ENCODE results near the gene BCL2L11.
A peak's percentile ranks its signal among the peaks of the same experiment; 100 is the strongest.

The BCL2L11 gene

GRCh38 chr2:111099402-111099801, 21.3 kb upstream of the BCL2L11 start:
- no peak for DNase-seq (ENCODE audit: low spot score)
- no peak for TF ChIP-seq CTCF (IDR thresholded peaks at IDR 0.05; ENCODE audit: extremely low read depth, missing control alignments)

- no peak for DNase-seq (ENCODE audit: low spot score)
- TF ChIP-seq CTCF (IDR thresholded peaks at IDR 0.05; ENCODE audit: extremely low read depth, missing control alignments) = no peak
Observed at GRCh38 chr2:111100087-111100764, 20.5 kb upstream of the BCL2L11 start.

GRCh38 chr2:111100765-111101162, 19.9 kb upstream of the BCL2L11 start:
- DNase-seq (ENCODE audit: low spot score) = peak; percentile 58
- TF ChIP-seq CTCF (IDR thresholded peaks at IDR 0.05; ENCODE audit: extremely low read depth, missing control alignments) = no peak

- no peak for DNase-seq (ENCODE audit: low spot score)
- no peak for TF ChIP-seq CTCF (IDR thresholded peaks at IDR 0.05; ENCODE audit: extremely low read depth, missing control alignments)
Observed at GRCh38 chr2:111101592-111101991, 19.1 kb upstream of the BCL2L11 start.

- no peak for TF ChIP-seq CTCF (IDR thresholded peaks at IDR 0.05; ENCODE audit: extremely low read depth, missing control alignments)
- DNase-seq (ENCODE audit: low spot score) = no peak
Observed at GRCh38 chr2:111102216-111102615, 18.5 kb upstream of the BCL2L11 start.

GRCh38 chr2:111105926-111106325, 14.8 kb upstream of the BCL2L11 start:
- TF ChIP-seq CTCF (IDR thresholded peaks at IDR 0.05; ENCODE audit: extremely low read depth, missing control alignments) = no peak
- DNase-seq (ENCODE audit: low spot score) = no peak

GRCh38 chr2:111106706-111107105, 14.0 kb upstream of the BCL2L11 start:
- no peak for TF ChIP-seq CTCF (IDR thresholded peaks at IDR 0.05; ENCODE audit: extremely low read depth, missing control alignments)
- no peak for DNase-seq (ENCODE audit: low spot score)
